Activated naive CD8-positive, alpha-beta T cell (primary cell): ENCODE data around the gene NME3.
"Not testable (repeated sequence)": the region's sequence is repeated elsewhere in the genome, so short reads cannot be mapped to it uniquely, and the experiment has no call there.

Experiments
- H3K27ac Mint-ChIP-seq: one replicate; pipeline ENCODE4 v1.8.0; 2021; ENCODE audit warnings: mixed read lengths
- H3K27me3 Mint-ChIP-seq: one replicate; pipeline ENCODE4 v1.8.0; 2021; ENCODE audit warnings: mixed read lengths
- H3K36me3 Mint-ChIP-seq: one replicate; pipeline ENCODE4 v1.8.0; 2021; ENCODE audit warnings: mixed read lengths
- H3K4me1 Mint-ChIP-seq: one replicate; pipeline ENCODE4 v1.8.0; 2021; ENCODE audit warnings: low read depth, mixed read lengths
- H3K4me3 Mint-ChIP-seq: one replicate; pipeline ENCODE4 v1.8.0; 2021; ENCODE audit warnings: mild to moderate bottlenecking, mixed read lengths
- H3K9me3 Mint-ChIP-seq: one replicate; pipeline ENCODE4 v1.8.0; 2021; ENCODE audit warnings: low read depth, mixed read lengths

The NME3 gene

DNA sequence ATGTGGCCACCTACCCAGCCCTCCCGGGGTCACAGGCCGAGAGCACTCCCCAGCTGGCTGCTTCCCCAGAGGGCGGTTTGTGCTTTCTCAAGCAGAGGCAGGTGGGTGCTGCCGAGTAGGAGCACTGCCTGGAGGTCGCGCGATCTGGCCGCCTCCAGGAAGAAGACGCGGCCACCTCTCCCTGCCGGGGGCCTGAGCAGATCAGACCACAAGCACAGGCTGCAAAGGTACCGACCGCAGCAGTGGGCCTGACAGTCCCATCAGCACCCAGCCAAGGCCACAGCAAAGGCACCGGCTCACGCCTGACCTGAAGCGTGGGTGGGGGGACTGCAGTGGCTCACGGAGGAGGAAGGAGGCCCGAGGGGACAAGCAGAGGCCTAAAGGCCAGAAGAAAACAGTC lies 37.3 kb upstream of the NME3 start:
- H3K4me1 Mint-ChIP-seq, result peaks cover 10% of the 10 kb centered on the region
- H3K27ac Mint-ChIP-seq, result no peak overlapping the region
- H3K36me3 Mint-ChIP-seq, result peaks cover 8% of the 10 kb centered on the region
- H3K9me3 Mint-ChIP-seq, result no peaks in the 10 kb centered on the region
- H3K4me3 Mint-ChIP-seq, result no peak overlapping the region
- no peaks in the 10 kb centered on the region for H3K27me3 Mint-ChIP-seq

DNA sequence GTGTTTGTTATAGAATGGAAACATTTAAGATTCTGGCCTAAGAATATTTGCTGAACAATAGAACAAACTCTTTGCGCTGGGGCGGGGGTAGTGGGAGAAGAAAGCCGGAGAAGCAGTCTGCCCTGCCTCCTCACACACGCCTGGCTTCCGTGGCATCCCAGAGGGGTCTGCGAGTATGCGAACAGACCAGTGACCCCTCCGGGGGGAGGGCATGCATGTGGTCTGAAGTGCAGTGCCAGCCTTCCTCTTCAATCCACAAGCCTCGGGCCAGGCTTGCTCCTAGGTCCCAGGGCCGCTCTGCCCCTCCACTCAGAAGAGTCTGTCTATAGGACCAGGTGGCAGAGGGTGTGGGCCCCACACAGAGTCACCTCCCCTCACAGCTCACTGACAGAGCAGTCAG lies 36.3 kb upstream of the NME3 start:
- no peaks in the 10 kb centered on the region for H3K27me3 Mint-ChIP-seq
- peaks cover 3% of the 10 kb centered on the region for H3K4me1 Mint-ChIP-seq
- peaks cover 8% of the 10 kb centered on the region for H3K36me3 Mint-ChIP-seq
- H3K27ac Mint-ChIP-seq, result no peak overlapping the region
- H3K9me3 Mint-ChIP-seq, result no peaks in the 10 kb centered on the region
- no peak overlapping the region for H3K4me3 Mint-ChIP-seq

DNA sequence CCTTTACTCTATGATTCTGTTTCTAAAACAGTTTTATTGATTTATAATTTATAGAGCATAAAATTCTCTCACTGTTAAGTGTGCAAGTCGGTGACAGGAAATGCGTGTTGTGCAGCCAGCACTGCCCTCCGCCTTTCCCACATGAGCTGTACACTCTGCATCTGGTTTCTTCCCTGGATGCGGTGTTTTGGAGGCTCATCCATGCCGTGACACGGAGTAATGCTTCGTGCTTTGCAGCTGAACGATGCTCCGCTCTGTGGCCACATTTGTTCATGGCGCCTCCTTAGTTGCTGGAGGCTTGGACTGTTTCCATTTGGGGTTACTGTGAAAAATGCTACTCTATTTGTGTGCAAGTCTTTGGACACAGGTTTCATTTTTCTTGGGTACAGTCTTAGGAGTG lies 29.4 kb upstream of the NME3 start:
- no peaks in the 10 kb centered on the region for H3K9me3 Mint-ChIP-seq
- no peak overlapping the region for H3K27ac Mint-ChIP-seq
- H3K27me3 Mint-ChIP-seq, result no peaks in the 10 kb centered on the region
- peaks cover 5% of the 10 kb centered on the region for H3K36me3 Mint-ChIP-seq
- H3K4me3 Mint-ChIP-seq, result no peak overlapping the region
- peaks cover 2% of the 10 kb centered on the region for H3K4me1 Mint-ChIP-seq

DNA sequence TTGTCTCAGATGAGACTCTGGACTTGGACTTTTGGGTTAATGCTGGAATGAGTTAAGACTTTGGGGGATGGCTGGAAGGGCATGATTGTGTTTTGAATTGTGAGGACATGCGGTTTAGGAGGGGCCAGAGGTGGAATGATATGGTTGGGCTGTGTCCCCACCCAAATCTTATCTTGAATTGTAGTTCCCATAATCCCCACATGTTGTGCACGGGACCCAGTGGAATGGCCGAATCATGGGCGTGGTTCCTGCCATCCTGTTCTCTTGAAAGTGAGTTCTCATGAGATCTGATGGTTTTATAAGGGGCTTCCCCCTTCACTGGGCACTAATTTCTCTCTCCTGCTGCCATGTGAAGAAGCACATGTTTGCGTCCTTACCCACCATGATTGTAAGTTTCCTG lies 27.9 kb upstream of the NME3 start:
- H3K4me1 Mint-ChIP-seq, H3K27ac Mint-ChIP-seq, H3K9me3 Mint-ChIP-seq, H3K36me3 Mint-ChIP-seq, H3K27me3 Mint-ChIP-seq, H3K4me3 Mint-ChIP-seq: not testable (repeated sequence)

DNA sequence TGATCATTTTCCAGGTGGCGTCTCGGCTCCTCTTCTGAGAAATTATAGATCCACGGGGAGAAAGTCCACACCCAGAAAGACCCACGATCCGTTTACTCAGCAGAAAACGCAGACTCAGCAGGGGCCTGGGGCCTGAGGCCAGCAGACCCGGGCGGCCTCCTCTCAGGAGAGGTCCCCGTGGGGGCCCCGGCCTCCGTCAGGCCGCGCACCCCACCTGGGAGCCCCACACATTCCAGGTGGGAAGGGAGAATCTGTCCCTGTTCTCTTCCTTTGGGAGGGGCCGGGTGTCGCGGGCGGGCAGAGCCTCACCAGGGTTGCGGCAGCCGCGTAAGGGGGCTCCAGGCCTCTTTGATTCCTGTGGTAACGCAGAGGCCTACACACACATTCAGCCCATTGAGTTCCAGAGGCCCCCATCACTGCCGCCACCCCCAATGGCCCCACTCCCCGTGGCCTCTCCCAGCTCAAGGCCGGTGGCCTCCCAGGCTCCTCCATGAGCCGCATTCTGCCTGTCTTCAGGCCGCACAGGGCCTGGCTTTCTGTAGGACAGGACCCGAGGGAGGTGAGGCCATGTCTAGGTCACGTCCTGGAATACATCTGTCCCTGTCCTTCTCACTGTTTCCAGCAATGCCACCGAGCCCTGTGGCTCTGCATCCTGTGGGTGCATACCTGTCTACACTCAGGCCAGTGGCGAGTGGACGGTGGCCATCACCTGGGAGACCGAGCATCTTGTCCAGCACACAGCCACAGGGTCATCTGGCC lies 23.7 kb upstream of the NME3 start:
- H3K36me3 Mint-ChIP-seq, result peaks cover 2% of the 10 kb centered on the region
- H3K4me1 Mint-ChIP-seq, result no peaks in the 10 kb centered on the region
- no peaks in the 10 kb centered on the region for H3K9me3 Mint-ChIP-seq
- no peaks in the 10 kb centered on the region for H3K27me3 Mint-ChIP-seq
- no peak overlapping the region for H3K27ac Mint-ChIP-seq
- H3K4me3 Mint-ChIP-seq, result no peak overlapping the region

DNA sequence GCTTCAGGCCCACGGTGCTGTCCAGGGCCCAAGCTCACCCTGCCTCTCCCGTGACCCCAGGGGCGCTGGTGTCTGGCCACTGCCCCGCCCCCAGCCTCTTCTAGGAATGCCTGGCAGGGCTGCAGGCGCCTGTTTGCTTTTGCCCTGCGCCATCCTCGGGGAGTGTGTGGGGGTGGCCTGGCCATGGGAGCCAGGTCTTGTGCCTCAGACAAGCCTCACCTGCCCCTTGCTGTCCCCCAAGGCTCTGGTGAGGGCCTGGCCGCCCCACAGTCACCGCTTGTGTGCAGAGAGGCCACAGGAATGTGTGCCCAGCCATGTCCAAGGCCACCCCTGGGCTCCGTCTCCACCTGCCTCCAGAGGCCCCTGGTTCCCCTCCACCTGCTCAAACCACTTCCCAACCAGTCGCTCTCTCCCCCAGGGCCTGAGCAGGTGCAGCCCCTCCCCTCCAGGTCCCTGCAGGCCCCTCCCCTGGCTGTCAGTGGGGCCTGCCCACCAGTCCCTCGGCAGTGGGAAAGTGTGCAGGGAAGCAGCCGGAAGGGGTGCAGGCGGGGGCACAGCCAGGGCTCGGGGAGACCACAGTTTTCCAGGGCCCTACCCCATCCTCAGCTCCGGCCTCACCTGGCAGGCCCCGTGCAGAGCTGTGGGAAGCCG lies 23.0 kb upstream of the NME3 start:
- no peaks in the 10 kb centered on the region for H3K9me3 Mint-ChIP-seq
- no peaks in the 10 kb centered on the region for H3K27me3 Mint-ChIP-seq
- no peaks in the 10 kb centered on the region for H3K4me1 Mint-ChIP-seq
- no peak overlapping the region for H3K4me3 Mint-ChIP-seq
- no peak overlapping the region for H3K27ac Mint-ChIP-seq
- H3K36me3 Mint-ChIP-seq, result peaks cover 2% of the 10 kb centered on the region

DNA sequence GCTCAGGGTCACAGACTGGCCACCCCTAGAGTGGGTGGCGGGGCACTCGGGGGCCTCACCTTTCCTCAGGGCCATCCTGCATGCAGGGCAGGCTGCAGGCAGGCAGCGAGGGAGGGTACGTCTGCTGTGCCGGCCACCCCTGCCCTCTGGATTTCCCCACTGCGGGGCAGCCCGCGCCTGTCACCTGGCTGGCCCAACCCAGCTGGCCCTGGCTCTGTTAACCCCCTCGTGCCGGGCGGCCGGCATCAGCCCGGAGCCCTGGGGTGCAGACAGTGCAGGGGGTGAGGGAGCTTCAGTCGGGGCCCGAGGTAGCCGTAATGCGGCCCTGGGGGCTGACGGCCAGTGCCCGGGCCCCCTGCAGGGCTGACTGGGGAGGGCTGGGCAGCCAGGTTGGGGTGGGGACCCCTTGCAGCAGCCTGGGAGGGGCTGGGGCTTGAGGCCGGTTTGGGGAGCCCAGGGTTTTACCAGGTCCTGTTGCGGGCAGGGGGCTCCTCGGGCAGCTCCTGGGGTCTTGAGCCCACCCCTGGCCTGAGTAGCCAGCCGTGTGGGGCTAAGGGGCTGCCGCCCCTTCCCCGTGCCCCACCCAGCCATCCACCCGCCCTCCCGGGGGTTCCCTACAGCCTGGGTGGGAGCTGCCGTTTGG lies 22.4 kb upstream of the NME3 start, which contains the start of gene IGFALS:
IGFALS (minus strand) TSS at position 128 of the 643 bp plus-strand sequence; CDS start at position 75, 53 bp downstream.
- no peak within 1 kb of the TSS for H3K27ac Mint-ChIP-seq
- H3K36me3 Mint-ChIP-seq, result peaks cover 2% of the 10 kb centered on the region
- peaks cover 2% of the 10 kb centered on the region for H3K4me1 Mint-ChIP-seq
- H3K4me3 Mint-ChIP-seq, result no peak within 1 kb of the TSS
- no peaks in the 10 kb centered on the region for H3K27me3 Mint-ChIP-seq
- no peaks in the 10 kb centered on the region for H3K9me3 Mint-ChIP-seq

DNA sequence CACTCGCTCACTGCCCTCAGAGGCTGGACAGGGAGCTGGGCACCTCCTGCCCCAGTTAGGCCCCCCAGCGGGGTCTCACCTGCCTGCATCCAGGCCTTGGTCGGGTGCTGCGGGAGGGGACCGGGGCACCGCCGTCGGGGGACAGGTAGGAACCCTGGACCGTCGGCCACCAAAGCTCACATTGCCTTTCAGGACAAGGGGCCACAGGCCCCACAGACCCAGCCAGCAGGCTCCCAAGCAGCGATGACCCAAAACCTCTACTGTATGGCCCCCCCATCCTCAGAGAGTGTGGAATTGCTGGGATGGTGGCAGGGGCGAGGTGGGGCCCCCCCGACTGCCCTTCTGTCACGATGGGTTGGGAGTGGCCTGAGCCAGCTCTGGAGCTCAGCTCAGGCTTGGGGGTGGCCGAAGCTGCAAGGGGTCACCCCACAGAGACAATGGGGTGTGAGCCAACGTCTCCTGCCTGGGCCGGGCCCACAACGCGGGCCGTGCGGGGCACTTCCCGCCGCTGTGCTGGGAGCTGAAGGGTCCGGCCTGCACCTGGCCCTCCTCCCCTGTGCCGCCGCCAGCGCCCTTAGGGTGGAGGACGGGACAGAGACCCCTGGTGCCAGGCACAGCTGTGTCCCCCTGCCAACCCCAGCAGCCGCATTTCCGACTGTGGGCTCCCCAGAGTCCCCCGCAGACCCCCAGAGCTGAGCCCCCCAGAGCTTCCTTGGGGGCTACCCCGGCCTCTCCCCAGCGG lies 21.7 kb upstream of the NME3 start:
- Mint-ChIP-seq H3K27me3 (no peaks in the 10 kb centered on the region), H3K27ac (no peak overlapping the region), H3K4me3 (no peak overlapping the region), H3K4me1 (peaks cover 2% of the 10 kb centered on the region), H3K36me3 (peaks cover 2% of the 10 kb centered on the region), H3K9me3 (no peaks in the 10 kb centered on the region)

DNA sequence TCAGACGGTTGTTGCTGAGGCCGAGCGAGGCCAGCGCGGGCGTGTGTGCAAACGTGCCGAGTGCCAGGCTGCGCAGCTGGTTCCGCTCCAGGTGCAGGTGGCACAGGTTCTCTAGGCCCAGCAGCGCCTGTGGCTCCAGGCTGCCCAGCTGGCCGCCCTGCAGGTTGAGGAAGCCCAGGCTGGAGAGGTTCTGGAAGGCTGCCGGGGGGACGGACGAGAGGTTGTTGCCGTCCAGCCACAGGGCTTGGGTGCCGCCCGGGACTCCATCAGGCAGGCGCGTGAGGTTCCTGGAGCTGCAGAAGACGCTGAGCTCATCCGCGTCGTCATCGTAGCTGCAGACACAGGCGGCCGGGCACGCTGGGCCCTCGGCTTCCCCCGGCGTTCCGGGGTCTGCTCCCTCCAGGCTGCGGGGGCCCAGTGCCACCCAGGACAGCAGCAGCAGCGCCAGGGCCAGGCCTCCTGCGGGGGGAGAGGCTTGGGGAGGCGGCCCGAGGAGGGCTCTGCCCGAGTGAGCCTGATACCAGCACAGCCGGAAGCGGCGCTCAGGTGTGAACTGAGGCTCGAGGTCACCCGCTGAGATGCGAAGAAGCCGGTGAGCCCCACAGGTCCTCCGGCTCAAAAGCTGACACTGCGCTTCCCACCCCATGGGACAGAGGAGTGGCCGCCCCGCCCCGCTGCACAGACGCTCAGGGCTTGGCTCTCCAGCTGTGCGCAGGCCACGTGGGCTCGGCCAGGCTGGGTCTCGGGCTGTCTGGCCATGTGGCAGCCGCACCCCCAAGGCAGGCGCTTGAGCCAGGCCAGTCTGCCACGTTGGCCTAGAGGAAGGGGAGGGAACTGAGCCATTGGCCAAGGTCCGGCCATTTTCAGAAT lies 20.8 kb upstream of the NME3 start:
- H3K27ac Mint-ChIP-seq, result no peak overlapping the region
- H3K9me3 Mint-ChIP-seq, result no peaks in the 10 kb centered on the region
- H3K27me3 Mint-ChIP-seq, result no peaks in the 10 kb centered on the region
- H3K4me3 Mint-ChIP-seq, result no peak overlapping the region
- peaks cover 2% of the 10 kb centered on the region for H3K4me1 Mint-ChIP-seq
- H3K36me3 Mint-ChIP-seq, result peaks cover 1% of the 10 kb centered on the region

DNA sequence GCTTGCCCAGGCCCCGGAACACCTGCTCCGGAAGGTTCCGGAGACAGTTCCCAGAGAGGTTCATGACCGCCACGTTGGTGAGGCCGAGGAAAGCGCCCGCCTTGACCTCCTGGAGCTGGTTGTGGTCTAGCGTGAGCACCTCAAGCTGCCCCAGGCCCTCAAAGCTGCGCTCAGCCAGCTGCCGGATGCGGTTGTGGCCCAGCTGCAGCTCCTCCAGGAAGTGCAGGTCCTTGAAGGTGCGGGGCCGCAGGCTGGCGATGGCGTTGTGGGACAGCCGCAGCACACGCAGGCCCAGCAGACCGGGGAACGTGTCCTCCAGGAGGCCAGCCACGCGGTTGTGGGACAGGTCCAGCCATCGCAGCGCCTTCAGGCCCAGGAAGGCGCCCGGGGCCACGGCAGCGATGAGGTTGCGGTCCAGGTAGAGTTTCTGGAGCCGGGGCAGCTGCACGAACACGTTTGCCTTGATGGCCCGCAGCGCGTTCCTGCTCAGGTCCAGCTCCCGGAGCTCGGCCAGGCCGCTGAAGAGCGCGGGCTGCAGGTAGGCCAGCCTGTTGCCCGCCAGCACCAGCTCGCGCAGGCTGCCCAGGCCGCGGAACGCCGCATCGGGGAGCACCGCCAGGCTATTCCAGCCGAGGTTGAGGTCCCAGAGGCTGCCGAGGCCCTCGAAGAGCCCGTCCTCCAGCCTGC lies 20.1 kb upstream of the NME3 start:
- Mint-ChIP-seq H3K4me3 (no peak overlapping the region), H3K36me3 (no peaks in the 10 kb centered on the region), H3K4me1 (peaks cover 2% of the 10 kb centered on the region), H3K27ac (no peak overlapping the region), H3K9me3 (no peaks in the 10 kb centered on the region), H3K27me3 (no peaks in the 10 kb centered on the region)

DNA sequence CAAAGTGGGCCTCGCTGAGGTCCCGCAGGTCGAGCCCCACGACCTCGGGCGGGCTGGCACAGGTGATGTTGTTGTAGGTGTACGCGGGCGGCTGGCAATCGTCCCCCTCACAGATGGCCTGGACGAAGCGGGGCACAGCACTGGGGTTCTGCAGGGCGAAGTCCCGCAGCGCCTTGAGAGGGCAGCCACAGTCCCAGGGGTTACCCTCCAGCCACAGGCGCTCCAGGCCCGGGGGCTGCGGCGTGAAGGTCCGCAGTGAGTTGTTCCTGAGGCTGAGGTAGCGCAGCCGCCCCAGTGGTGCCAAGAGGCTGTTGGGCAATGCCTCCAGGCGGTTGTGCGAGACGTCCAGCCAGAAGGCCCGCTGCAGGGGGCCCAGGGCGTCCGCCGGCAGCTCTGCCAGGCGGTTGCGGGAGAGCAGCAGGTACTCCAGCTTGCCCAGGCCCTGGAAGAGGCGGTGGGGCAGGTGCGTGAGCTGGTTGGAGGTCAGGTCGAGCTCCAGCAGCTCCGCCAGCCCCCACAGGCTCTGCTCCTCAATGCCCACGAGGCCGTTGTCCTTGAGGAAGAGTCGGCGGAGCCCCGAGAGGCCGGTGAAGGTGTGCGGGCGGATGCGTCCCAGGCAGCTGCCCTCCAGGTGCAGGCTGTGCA lies 19.4 kb upstream of the NME3 start:
- H3K4me3 Mint-ChIP-seq, result no peak overlapping the region
- no peaks in the 10 kb centered on the region for H3K36me3 Mint-ChIP-seq
- no peaks in the 10 kb centered on the region for H3K27me3 Mint-ChIP-seq
- no peaks in the 10 kb centered on the region for H3K9me3 Mint-ChIP-seq
- peaks cover 2% of the 10 kb centered on the region for H3K4me1 Mint-ChIP-seq
- no peak overlapping the region for H3K27ac Mint-ChIP-seq

DNA sequence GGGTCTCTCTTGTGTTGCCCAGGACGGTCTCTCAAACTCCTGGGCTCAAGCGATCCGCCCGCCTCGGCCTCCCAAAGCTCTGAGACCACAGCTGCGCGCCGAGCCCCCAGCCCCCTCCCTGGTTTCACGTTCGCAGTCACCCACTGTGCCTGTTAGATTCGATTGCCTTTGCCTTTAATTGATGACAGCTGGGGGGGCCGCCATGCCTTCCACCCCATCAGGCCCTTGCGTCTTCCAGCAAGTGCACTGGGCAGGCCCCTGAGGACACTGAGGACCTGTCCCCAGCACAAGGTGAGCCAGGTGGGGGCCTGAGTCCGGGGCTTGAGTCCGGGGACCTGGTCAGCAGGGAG lies 18.9 kb upstream of the NME3 start:
- Mint-ChIP-seq H3K27me3 (no peaks in the 10 kb centered on the region), H3K27ac (no peak overlapping the region), H3K9me3 (no peaks in the 10 kb centered on the region), H3K4me1 (peaks cover 2% of the 10 kb centered on the region), H3K36me3 (no peaks in the 10 kb centered on the region), H3K4me3 (no peak overlapping the region)

DNA sequence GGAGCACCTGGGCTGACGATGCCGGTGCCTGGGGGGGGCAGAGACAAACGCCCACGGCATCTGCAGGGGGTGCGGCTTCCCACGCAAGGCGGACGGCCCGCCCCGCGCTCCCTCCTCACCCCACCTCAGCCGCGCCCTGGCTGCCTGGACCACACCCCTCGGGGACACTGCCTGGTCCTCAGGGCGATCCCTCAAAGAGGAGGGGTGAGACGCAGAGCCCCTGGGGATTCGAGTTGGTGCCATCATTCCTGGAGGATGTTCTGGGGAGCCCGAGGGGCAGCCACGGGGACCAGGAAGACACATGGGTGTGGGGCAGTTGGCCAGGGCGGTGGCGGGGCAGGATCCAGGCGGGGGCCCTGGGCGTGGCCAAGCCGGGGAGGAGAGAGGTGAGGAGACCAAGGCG lies 18.3 kb upstream of the NME3 start:
- peaks cover 6% of the 10 kb centered on the region for H3K4me1 Mint-ChIP-seq
- H3K27ac Mint-ChIP-seq, result no peak overlapping the region
- no peaks in the 10 kb centered on the region for H3K36me3 Mint-ChIP-seq
- no peak overlapping the region for H3K4me3 Mint-ChIP-seq
- no peaks in the 10 kb centered on the region for H3K9me3 Mint-ChIP-seq
- no peaks in the 10 kb centered on the region for H3K27me3 Mint-ChIP-seq
